NCI-H510A (cell line): ENCODE measurements around the gene MGST2.
A peak's percentile ranks its signal among the peaks of the same experiment; 100 is the strongest.
"Not testable (repeated sequence)": the region's sequence is repeated elsewhere in the genome, so short reads cannot be mapped to it uniquely, and the experiment has no call there.

ENCODE experiments used
- DNase-seq: peaks from one replicate; lab custom pipeline; 2025; lab: John Stamatoyannopoulos, UW

MGST2 gene

GRCh38 chr4:139665690-139666529 is at the start of gene MGST2:
Gene MGST2, plus strand, starts transcription at chr4:139665819. Its CDS starts 201 bp downstream, at chr4:139666020.
- peak; percentile 17 for DNase-seq

- DNase-seq = no peak
These were observed 47.7 kb upstream of the MGST2 start for GRCh38 chr4:139617702-139618490.

GRCh38 chr4:139619644-139620043 is 46.0 kb upstream of the MGST2 start:
- peak; percentile 3 for DNase-seq

- no peak for DNase-seq
These were observed 42.7 kb upstream of the MGST2 start for GRCh38 chr4:139622901-139623381.

GRCh38 chr4:139624441-139625092 is 41.1 kb upstream of the MGST2 start:
- DNase-seq = no peak

GRCh38 chr4:139625093-139625455 is 40.5 kb upstream of the MGST2 start:
- no peak for DNase-seq

- no peak for DNase-seq
These were observed 40.1 kb upstream of the MGST2 start for GRCh38 chr4:139625482-139625881.

GRCh38 chr4:139628184-139629012 is 37.2 kb upstream of the MGST2 start:
- DNase-seq = peak; percentile 48

- DNase-seq = no peak
These were observed 36.0 kb upstream of the MGST2 start for GRCh38 chr4:139629436-139630125.

GRCh38 chr4:139630126-139630495 is 35.5 kb upstream of the MGST2 start:
- no peak for DNase-seq

- DNase-seq = no peak
These were observed 34.6 kb upstream of the MGST2 start for GRCh38 chr4:139630991-139631390.

GRCh38 chr4:139631791-139632190 is 33.8 kb upstream of the MGST2 start:
- DNase-seq = no peak

- DNase-seq = not testable (repeated sequence)
These were observed 32.9 kb upstream of the MGST2 start for GRCh38 chr4:139632739-139633138.

- DNase-seq = no peak
These were observed 32.4 kb upstream of the MGST2 start for GRCh38 chr4:139633195-139633594.

GRCh38 chr4:139633661-139634060 is 32.0 kb upstream of the MGST2 start:
- DNase-seq = no peak

- DNase-seq = no peak
These were observed 29.7 kb upstream of the MGST2 start for GRCh38 chr4:139635966-139636365.

- not testable (repeated sequence) for DNase-seq
These were observed 27.3 kb upstream of the MGST2 start for GRCh38 chr4:139638306-139638705.

GRCh38 chr4:139639654-139640053 is 26.0 kb upstream of the MGST2 start:
- DNase-seq = no peak

GRCh38 chr4:139641218-139641617 is 24.4 kb upstream of the MGST2 start:
- DNase-seq = no peak

- no peak for DNase-seq
These were observed 23.3 kb upstream of the MGST2 start for GRCh38 chr4:139642364-139642763.
